Mesendoderm (in vitro differentiated cells): ENCODE measurements around the gene TCF12.
A peak's percentile ranks its signal among the peaks of the same experiment; 100 is the strongest.

Experiments used
- DNase-seq: peaks from one replicate; pipeline ENCODE4 v3.0.0; 2013
- H2AK5ac ChIP-seq: 2 replicates; pipeline ENCODE4 v1.6.1; 2013; ENCODE audit warnings: low read length, inconsistent platforms
- H2BK120ac ChIP-seq: 2 replicates; pipeline ENCODE4 v1.6.1; 2013; ENCODE audit warnings: low read depth, mild to moderate bottlenecking, low read length, moderate library complexity, mixed read lengths
- H2BK15ac ChIP-seq: replicated peaks from 2 replicates; pipeline ENCODE4 v1.6.1; 2013; ENCODE audit warnings: low read depth, mild to moderate bottlenecking, moderate library complexity
- H2BK5ac ChIP-seq: 2 replicates; pipeline ENCODE4 v1.6.1; 2013; ENCODE audit warnings: low read length, inconsistent platforms
- H3K18ac ChIP-seq: 2 replicates; pipeline ENCODE4 v1.6.1; 2013; ENCODE audit warnings: mild to moderate bottlenecking, low read length, mixed read lengths
- H3K23ac ChIP-seq: one replicate; pipeline ENCODE4 v1.6.1; 2013; ENCODE audit warnings: low read length
- H3K27ac ChIP-seq: 2 replicates; pipeline ENCODE4 v1.5.1; 2013; ENCODE audit warnings: low read depth, mild to moderate bottlenecking, inconsistent platforms, low read length, moderate library complexity
- H3K27me3 ChIP-seq: 2 replicates; pipeline ENCODE4 v1.6.1; 2013; ENCODE audit warnings: low read length, control low read depth, mild to moderate bottlenecking, inconsistent platforms; ENCODE audit not compliant: insufficient read depth, poor library complexity
- H3K36me3 ChIP-seq: 2 replicates; pipeline ENCODE4 v1.6.1; 2013; ENCODE audit warnings: low read length, inconsistent platforms; ENCODE audit not compliant: control insufficient read depth, insufficient read depth
- H3K4ac ChIP-seq: one replicate; pipeline ENCODE4 v1.6.1; 2013; ENCODE audit warnings: low read depth, mild to moderate bottlenecking, low read length, moderate library complexity
- H3K4me1 ChIP-seq: 2 replicates; pipeline ENCODE4 v1.6.1; 2013; ENCODE audit warnings: low read depth, low read length, inconsistent platforms; ENCODE audit not compliant: control insufficient read depth
- H3K4me2 ChIP-seq: 2 replicates; pipeline ENCODE4 v1.6.1; 2013; ENCODE audit warnings: low read length
- H3K4me3 ChIP-seq: 2 replicates; pipeline ENCODE4 v1.5.1; 2013; ENCODE audit warnings: mild to moderate bottlenecking, low read length
- H3K56ac ChIP-seq: one replicate; pipeline ENCODE4 v1.6.1; 2013; ENCODE audit warnings: low read length
- H3K79me1 ChIP-seq: 2 replicates; pipeline ENCODE4 v1.6.1; 2013; ENCODE audit warnings: low read length, inconsistent platforms
- H3K79me2 ChIP-seq: 2 replicates; pipeline ENCODE4 v1.6.1; 2013; ENCODE audit warnings: mild to moderate bottlenecking, low read length; ENCODE audit not compliant: control insufficient read depth, insufficient read depth
- H3K9ac ChIP-seq: 2 replicates; pipeline ENCODE4 v1.6.1; 2013; ENCODE audit warnings: low read length, inconsistent platforms
- H4K5ac ChIP-seq: one replicate; pipeline ENCODE4 v1.6.1; 2013; ENCODE audit warnings: low read length
- H4K8ac ChIP-seq: one replicate; pipeline ENCODE4 v1.6.1; 2013; ENCODE audit warnings: low read depth, mild to moderate bottlenecking, control low read depth, low read length, moderate library complexity
- WGBS: extraction: QIAGEN DNeasy Blood & Tissue Kit; methylation state at CpG from one replicate; pipeline ENCODE4 v1.1.7; 2013; ENCODE audit warnings: low lambda C conversion rate, missing lambda C conversion rate; ENCODE audit not compliant: insufficient coverage; ENCODE audit errors: extremely low coverage; 5-methylcytosine and 5-hydroxymethylcytosine counted together

TCF12 gene

DNA sequence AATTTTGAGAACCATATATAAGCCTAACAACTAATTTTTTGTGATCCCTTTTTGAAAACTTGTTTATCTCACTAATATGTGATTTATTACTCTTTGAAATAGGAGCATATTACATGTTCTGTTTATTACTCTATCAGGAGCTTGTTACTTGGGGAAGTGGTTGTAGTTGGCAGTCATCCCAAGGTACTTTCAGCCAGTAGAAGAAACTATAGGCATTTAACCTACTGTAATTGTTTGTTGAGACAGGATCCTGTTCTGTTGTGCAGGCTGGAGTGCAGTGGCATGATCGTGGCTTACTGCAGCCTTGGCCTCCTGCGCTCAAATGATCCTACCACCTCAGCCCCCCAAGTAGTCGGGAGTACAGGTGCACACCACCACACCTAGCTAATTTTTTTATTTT, 195.6 kb downstream of the TCF12 start:
- DNase-seq, result no peak
- Histone ChIP-seq H3K4me3 (no peak overlapping the region), H3K4me2 (no peak overlapping the region), H3K4me1 (no peaks in the 10 kb centered on the region), H4K5ac (no peak overlapping the region), H3K23ac (no peak overlapping the region), H3K4ac (no peak overlapping the region), H3K27ac (no peak overlapping the region), H2BK5ac (no peak overlapping the region), H3K79me2 (no peaks in the 10 kb centered on the region), H3K36me3 (no peaks in the 10 kb centered on the region), H3K56ac (no peak overlapping the region), H3K9ac (no peak overlapping the region), H2BK15ac (no peak overlapping the region), H3K27me3 (no peaks in the 10 kb centered on the region), H3K18ac (no peak overlapping the region), H2AK5ac (no peak overlapping the region), H4K8ac (no peak overlapping the region), H3K79me1 (peaks cover 3% of the 10 kb centered on the region), H2BK120ac (no peak overlapping the region)
- WGBS, result no CpG with 5 or more reads among the region's 3 CpGs

GRCh38 chr15:57118013-57118799, 199.8 kb downstream of the TCF12 start:
- Histone ChIP-seq H3K4ac (no peak overlapping the region), H3K79me1 (peaks cover 2% of the 10 kb centered on the region), H3K4me3 (no peak overlapping the region), H3K36me3 (no peaks in the 10 kb centered on the region), H3K9ac (no peak overlapping the region), H4K8ac (no peak overlapping the region), H2BK5ac (no peak overlapping the region), H3K27me3 (no peaks in the 10 kb centered on the region), H3K27ac (no peak overlapping the region), H3K56ac (no peak overlapping the region), H2BK120ac (no peak overlapping the region), H3K4me2 (no peak overlapping the region), H3K4me1 (peaks cover 2% of the 10 kb centered on the region), H4K5ac (no peak overlapping the region), H2BK15ac (no peak overlapping the region), H2AK5ac (no peak overlapping the region), H3K18ac (no peak overlapping the region), H3K79me2 (peaks cover 3% of the 10 kb centered on the region), H3K23ac (no peak overlapping the region)
- DNase-seq, result peak; percentile 52
- no CpG with 5 or more reads among the region's 2 CpGs for WGBS

- no peak overlapping the region for H3K27ac ChIP-seq
- no peak for DNase-seq
Measured at GRCh38 chr15:57122080-57122840, 203.8 kb downstream of the TCF12 start.

DNA sequence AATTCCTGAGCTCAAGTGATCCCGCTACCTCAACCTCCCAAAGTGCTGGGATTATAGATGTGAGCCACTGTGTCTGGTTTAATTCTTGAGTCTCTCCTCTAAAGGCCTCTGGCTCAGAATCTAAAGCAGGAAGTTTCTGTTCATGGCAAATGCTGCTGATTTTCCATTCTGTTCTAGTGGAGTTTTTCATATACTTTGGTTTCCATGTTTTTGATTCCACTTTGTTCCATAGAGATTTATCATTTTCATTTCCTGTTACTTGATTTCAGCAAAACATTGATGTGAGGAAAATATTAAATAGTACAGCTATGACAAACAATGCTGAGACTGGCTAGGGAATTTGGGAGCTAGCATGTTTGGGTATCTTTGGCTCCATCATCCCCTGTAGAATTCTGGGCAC, 205.6 kb downstream of the TCF12 start:
- Histone ChIP-seq H3K36me3 (no peaks in the 10 kb centered on the region), H3K79me2 (peaks cover 3% of the 10 kb centered on the region), H3K4me3 (no peak overlapping the region), H2BK120ac (no peak overlapping the region), H3K79me1 (peaks cover 2% of the 10 kb centered on the region), H4K5ac (no peak overlapping the region), H3K27ac (no peak overlapping the region), H4K8ac (no peak overlapping the region), H3K18ac (no peak overlapping the region), H2BK15ac (no peak overlapping the region), H3K9ac (no peak overlapping the region), H2BK5ac (no peak overlapping the region), H3K4ac (no peak overlapping the region), H3K4me1 (peaks cover 2% of the 10 kb centered on the region), H2AK5ac (no peak overlapping the region), H3K27me3 (no peaks in the 10 kb centered on the region), H3K56ac (no peak overlapping the region), H3K23ac (no peak overlapping the region), H3K4me2 (no peak overlapping the region)
- DNase-seq, result no peak
- no CpG with 5 or more reads among the region's 1 CpG for WGBS

More at GRCh38 chr15:57122080-57122840, 203.8 kb downstream of the TCF12 start:
- H4K5ac ChIP-seq, result no peak overlapping the region
- no peaks in the 10 kb centered on the region for H3K27me3 ChIP-seq
- H2BK15ac ChIP-seq, result no peak overlapping the region
- H3K36me3 ChIP-seq, result no peaks in the 10 kb centered on the region
- peaks cover 3% of the 10 kb centered on the region for H3K79me2 ChIP-seq
- no peak overlapping the region for H3K4ac ChIP-seq
- H2BK5ac ChIP-seq, result no peak overlapping the region
- H3K4me2 ChIP-seq, result no peak overlapping the region
- H2AK5ac ChIP-seq, result no peak overlapping the region
- peaks cover 2% of the 10 kb centered on the region for H3K79me1 ChIP-seq
- no CpG with 5 or more reads among the region's 2 CpGs for WGBS
- H2BK120ac ChIP-seq, result no peak overlapping the region
- no peak overlapping the region for H3K4me3 ChIP-seq
- no peak overlapping the region for H3K18ac ChIP-seq
- H3K56ac ChIP-seq, result no peak overlapping the region
- H3K23ac ChIP-seq, result no peak overlapping the region
- H4K8ac ChIP-seq, result no peak overlapping the region
- H3K4me1 ChIP-seq, result peaks cover 2% of the 10 kb centered on the region
- H3K9ac ChIP-seq, result no peak overlapping the region

DNA sequence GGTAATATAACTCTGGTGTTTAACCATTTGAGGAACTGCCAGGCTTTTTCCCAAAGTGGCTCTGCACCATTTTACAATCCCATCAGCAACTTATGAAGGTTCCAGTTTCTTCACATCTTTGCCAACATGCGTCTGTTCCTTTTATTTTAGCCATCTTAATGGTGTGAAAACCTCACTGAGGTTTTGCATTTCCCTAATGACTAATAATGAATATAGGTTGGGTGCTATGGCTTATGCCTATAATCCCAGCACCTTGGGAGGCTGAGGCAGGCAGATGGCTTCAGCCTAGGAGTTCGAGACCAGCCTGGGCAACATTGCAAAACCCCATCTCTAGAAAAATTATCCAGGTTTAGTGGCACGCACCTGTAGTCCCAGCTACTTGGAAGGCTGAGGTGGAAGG, 210.6 kb downstream of the TCF12 start:
- Histone ChIP-seq H2BK5ac (no peak overlapping the region), H3K4me3 (no peak overlapping the region), H3K27ac (no peak overlapping the region), H3K36me3 (no peaks in the 10 kb centered on the region), H4K5ac (no peak overlapping the region), H3K4me2 (no peak overlapping the region), H4K8ac (no peak overlapping the region), H3K18ac (no peak overlapping the region), H3K79me1 (peaks cover 2% of the 10 kb centered on the region), H3K9ac (no peak overlapping the region), H3K79me2 (no peaks in the 10 kb centered on the region), H2BK120ac (no peak overlapping the region), H2AK5ac (no peak overlapping the region), H2BK15ac (no peak overlapping the region), H3K23ac (no peak overlapping the region), H3K56ac (no peak overlapping the region), H3K4ac (no peak overlapping the region), H3K27me3 (no peaks in the 10 kb centered on the region), H3K4me1 (no peaks in the 10 kb centered on the region)
- WGBS, result no CpG with 5 or more reads among the region's 3 CpGs
- no peak for DNase-seq
